A549 (cell line): ENCODE measurements around the gene ARHGAP19.

ENCODE experiments used
- CHD2 ChIP-seq: fragments of 150-350 bp; IDR thresholded peaks from 2 replicates; pipeline ENCODE4 v1.6.1; 2014; ENCODE audit warnings: low read length; ENCODE audit not compliant: partially characterized antibody
- EP300 ChIP-seq, 2 experiments: fragments of >200 bp; sonication (Bioruptor Twin); formaldehyde crosslinking; IDR thresholded peaks; 2 replicates in 1 of 2; 3 replicates in 1 of 2; pipeline ENCODE4 v1.6.1; 2016 to 2017

- no peak for TF ChIP-seq EP300 (IDR thresholded peaks at IDR 0.05)
- TF ChIP-seq CHD2 = no peak
Observed at GRCh38 chr10:97174276-97174775, 118.1 kb downstream of the ARHGAP19 start.
